Measurements from ENCODE around the gene ABCC11.

ABCC11 gene

GRCh38 chr16:48247311-48247710 is at the start of gene ABCC11:
ABCC11 (minus strand) TSS chr16:48247539; CDS start chr16:48231921, 15,618 bp downstream.
- Histone ChIP-seq H3K4me1 (ENCODE audit: insufficient read depth, low read length) (peaks cover 14% of the 10 kb centered on the region), H3K27me3 (ENCODE audit: insufficient read depth, low read length) (no peaks in the 10 kb centered on the region), H3K4me3 (ENCODE audit: low read length) (no peak within 1 kb of the TSS), H3K9me3 (ENCODE audit: low read length) (no peaks in the 10 kb centered on the region), H2AFZ (ENCODE audit: low read depth, low read length) (no peak within 1 kb of the TSS), H3K36me3 (ENCODE audit: insufficient read depth, low read length) (peaks cover 8% of the 10 kb centered on the region)

DNA sequence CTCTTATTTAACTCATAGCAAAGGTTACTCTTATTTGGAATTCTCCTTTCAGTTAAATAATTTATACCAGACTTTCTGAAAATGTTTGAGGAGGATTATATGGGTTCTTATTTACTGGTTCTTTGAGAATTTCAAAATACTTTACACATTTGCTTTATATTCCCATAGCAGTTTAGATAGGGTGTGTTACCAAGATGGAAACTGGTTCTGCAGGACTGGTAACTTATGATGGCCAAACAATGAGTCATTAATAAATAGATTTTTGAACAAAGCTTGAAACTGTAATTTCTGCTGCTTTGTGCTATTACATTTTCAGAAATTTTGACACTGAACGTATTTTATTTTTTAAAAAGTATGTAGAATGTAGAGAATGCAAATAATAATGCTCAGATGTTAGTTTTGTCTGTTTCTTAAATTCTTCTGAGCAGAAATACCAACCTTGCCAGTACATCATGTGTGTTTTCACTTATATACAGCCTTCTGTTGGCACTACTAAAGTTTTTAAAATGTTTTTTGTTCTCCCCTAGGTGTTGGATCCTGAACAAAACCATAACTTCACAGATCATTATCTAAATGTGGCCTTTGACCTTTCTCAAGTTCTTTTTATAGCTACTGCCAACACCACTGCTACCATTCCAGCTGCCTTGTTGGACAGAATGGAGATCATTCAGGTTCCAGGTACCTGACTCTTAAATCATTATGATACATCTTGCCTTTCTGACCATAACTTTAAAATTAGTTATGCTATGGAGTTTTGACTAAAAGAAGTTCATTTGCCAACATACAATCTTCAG is 48.3 kb upstream of the ABCC11 start:
- no peak overlapping the region for H3K4me3 ChIP-seq (ENCODE audit: low read length)
- peaks cover 51% of the 10 kb centered on the region for H3K36me3 ChIP-seq (ENCODE audit: insufficient read depth, low read length)
- H3K9me3 ChIP-seq (ENCODE audit: low read length), result no peaks in the 10 kb centered on the region
- H2AFZ ChIP-seq (ENCODE audit: low read depth, low read length), result no peak overlapping the region
- H3K27me3 ChIP-seq (ENCODE audit: insufficient read depth, low read length), result no peaks in the 10 kb centered on the region
- no peaks in the 10 kb centered on the region for H3K4me1 ChIP-seq (ENCODE audit: insufficient read depth, low read length)

- Histone ChIP-seq H2AFZ (ENCODE audit: low read depth, low read length) (no peak overlapping the region), H3K9me3 (ENCODE audit: low read length) (no peaks in the 10 kb centered on the region), H3K36me3 (ENCODE audit: insufficient read depth, low read length) (peaks cover 50% of the 10 kb centered on the region), H3K27me3 (ENCODE audit: insufficient read depth, low read length) (no peaks in the 10 kb centered on the region), H3K4me3 (ENCODE audit: low read length) (no peak overlapping the region), H3K4me1 (ENCODE audit: insufficient read depth, low read length) (no peaks in the 10 kb centered on the region)
These were observed 47.4 kb upstream of the ABCC11 start for GRCh38 chr16:48294724-48295123.

GRCh38 chr16:48292452-48292851 is 45.1 kb upstream of the ABCC11 start:
- no peaks in the 10 kb centered on the region for H3K4me1 ChIP-seq (ENCODE audit: insufficient read depth, low read length)
- H3K36me3 ChIP-seq (ENCODE audit: insufficient read depth, low read length), result peaks cover 49% of the 10 kb centered on the region
- H3K4me3 ChIP-seq (ENCODE audit: low read length), result no peak overlapping the region

DNA sequence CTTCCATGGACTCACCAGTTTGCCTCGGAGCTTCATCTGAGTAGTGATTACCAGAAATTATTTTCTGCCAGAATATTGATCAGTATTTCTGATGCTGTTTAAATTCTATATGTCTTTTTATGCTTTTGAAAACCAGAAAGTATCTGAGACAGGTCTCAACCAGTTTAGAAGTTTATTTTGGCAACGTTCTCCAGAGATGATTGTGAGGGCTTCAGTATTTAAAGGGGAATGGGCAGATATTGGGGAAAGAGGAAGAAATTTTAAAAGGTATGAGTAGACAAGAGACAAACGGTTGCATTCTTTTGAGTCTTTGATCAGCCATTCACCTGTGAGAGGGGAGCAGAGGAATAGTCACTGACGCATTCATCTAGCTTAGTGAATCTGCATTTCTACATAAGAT is 44.4 kb upstream of the ABCC11 start:
- Histone ChIP-seq H3K4me1 (ENCODE audit: insufficient read depth, low read length) (no peaks in the 10 kb centered on the region), H3K27me3 (ENCODE audit: insufficient read depth, low read length) (no peaks in the 10 kb centered on the region), H3K36me3 (ENCODE audit: insufficient read depth, low read length) (peaks cover 51% of the 10 kb centered on the region), H2AFZ (ENCODE audit: low read depth, low read length) (no peak overlapping the region), H3K9me3 (ENCODE audit: low read length) (peaks cover 7% of the 10 kb centered on the region), H3K4me3 (ENCODE audit: low read length) (no peak overlapping the region)

More at GRCh38 chr16:48292452-48292851, 45.1 kb upstream of the ABCC11 start:
- no peaks in the 10 kb centered on the region for H3K27me3 ChIP-seq (ENCODE audit: insufficient read depth, low read length)
- H2AFZ ChIP-seq (ENCODE audit: low read depth, low read length), result no peak overlapping the region
- H3K9me3 ChIP-seq (ENCODE audit: low read length), result peaks cover under 1% of the 10 kb centered on the region

GRCh38 chr16:48291303-48291702 is 44.0 kb upstream of the ABCC11 start:
- Histone ChIP-seq H3K36me3 (ENCODE audit: insufficient read depth, low read length) (peaks cover 53% of the 10 kb centered on the region), H3K27me3 (ENCODE audit: insufficient read depth, low read length) (no peaks in the 10 kb centered on the region), H2AFZ (ENCODE audit: low read depth, low read length) (no peak overlapping the region), H3K4me1 (ENCODE audit: insufficient read depth, low read length) (no peaks in the 10 kb centered on the region), H3K9me3 (ENCODE audit: low read length) (peaks cover 11% of the 10 kb centered on the region), H3K4me3 (ENCODE audit: low read length) (no peak overlapping the region)

DNA sequence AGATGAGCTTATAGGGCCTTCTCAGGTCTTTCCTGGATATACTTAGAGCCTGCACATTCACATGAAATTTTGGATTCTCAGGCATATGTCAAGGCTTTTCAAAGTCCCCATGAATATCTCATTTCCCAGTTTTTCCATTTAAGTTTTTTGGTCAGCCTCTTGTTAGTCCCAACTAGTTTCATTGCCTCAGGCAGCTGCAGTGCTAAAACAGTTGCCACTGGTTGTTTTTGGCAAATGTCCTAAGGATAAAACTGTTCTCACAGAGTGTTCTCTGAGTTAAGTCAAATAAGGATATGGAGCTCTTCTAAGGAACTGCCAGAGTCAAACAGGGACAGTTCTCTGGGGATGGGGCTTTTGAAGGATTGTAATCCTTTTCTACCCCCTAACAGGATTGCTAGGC is 39.9 kb upstream of the ABCC11 start:
- peaks cover 52% of the 10 kb centered on the region for H3K36me3 ChIP-seq (ENCODE audit: insufficient read depth, low read length)
- peaks cover 15% of the 10 kb centered on the region for H3K9me3 ChIP-seq (ENCODE audit: low read length)
- no peak overlapping the region for H3K4me3 ChIP-seq (ENCODE audit: low read length)
- H3K27me3 ChIP-seq (ENCODE audit: insufficient read depth, low read length), result no peaks in the 10 kb centered on the region
- no peak overlapping the region for H2AFZ ChIP-seq (ENCODE audit: low read depth, low read length)
- no peaks in the 10 kb centered on the region for H3K4me1 ChIP-seq (ENCODE audit: insufficient read depth, low read length)

DNA sequence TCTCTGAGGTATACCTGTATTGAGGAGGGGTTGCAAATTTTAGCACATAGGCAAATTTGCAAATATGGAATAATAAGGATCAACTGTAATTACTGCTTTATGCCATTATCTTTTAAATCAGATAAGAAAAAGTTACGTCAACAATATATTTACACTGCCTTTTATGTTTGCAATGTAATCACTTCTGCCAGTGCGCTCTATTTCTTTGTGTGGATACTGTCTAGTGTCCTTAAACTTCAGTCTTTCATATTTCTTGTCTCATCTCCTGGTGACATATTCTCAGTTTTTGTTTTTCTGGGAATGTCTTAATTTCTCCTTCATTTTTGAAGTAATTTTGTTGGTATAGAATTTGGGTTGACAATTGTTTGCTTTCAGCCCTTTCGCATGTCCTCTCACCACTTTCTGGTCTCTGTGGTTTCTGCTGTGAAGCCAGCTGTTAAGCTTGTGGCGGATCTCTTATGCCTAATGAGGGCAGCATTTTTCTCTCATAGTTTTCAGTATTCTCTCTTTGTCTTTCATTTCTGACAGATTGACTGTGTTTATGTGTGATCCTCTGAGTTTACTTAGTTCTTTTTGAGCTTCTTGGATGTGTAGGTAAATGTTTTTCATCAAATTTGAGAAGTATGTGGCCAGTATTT is 37.6 kb upstream of the ABCC11 start:
- Histone ChIP-seq H3K4me1 (ENCODE audit: insufficient read depth, low read length) (no peaks in the 10 kb centered on the region), H3K27me3 (ENCODE audit: insufficient read depth, low read length) (no peaks in the 10 kb centered on the region), H3K9me3 (ENCODE audit: low read length) (peaks cover 15% of the 10 kb centered on the region), H3K36me3 (ENCODE audit: insufficient read depth, low read length) (peaks cover 40% of the 10 kb centered on the region), H2AFZ (ENCODE audit: low read depth, low read length) (no peak overlapping the region), H3K4me3 (ENCODE audit: low read length) (no peak overlapping the region)

DNA sequence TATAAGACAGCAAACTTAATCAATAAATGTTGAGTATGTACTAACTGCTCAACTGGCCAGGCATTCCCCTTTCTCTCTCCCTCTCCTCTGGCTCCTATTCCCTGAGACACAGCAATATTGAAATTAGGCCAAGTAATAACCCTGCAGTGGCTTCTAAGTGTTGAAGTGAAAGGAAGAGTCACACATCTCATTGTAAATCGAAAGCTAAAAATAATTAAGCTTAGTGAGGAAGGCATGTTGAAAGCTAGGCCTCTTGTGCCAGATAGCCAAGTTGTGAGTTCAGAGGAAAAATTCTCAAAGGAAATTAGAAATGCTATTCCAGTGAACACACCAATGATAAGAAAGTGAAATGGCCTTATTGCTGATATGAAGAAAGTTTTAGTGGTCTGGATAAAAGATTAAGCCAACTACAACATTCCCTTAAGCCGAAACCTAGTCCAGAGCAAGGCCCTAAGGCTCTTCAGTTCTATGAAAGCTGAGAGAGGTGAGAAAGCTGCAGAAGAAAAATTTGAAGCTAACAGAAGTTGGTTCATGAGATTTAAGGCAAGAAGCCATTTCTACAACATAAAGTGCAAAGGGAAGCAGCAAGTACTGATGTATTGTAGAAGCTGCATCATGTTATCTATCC is 35.4 kb upstream of the ABCC11 start:
- Histone ChIP-seq H2AFZ (ENCODE audit: low read depth, low read length) (no peak overlapping the region), H3K4me3 (ENCODE audit: low read length) (no peak overlapping the region), H3K36me3 (ENCODE audit: insufficient read depth, low read length) (peaks cover 44% of the 10 kb centered on the region), H3K27me3 (ENCODE audit: insufficient read depth, low read length) (no peaks in the 10 kb centered on the region), H3K4me1 (ENCODE audit: insufficient read depth, low read length) (no peaks in the 10 kb centered on the region), H3K9me3 (ENCODE audit: low read length) (peaks cover 15% of the 10 kb centered on the region)

GRCh38 chr16:48280546-48280945 is 33.2 kb upstream of the ABCC11 start:
- H3K4me3 ChIP-seq (ENCODE audit: low read length), result no peak overlapping the region
- H3K27me3 ChIP-seq (ENCODE audit: insufficient read depth, low read length), result no peaks in the 10 kb centered on the region
- no peak overlapping the region for H2AFZ ChIP-seq (ENCODE audit: low read depth, low read length)
- peaks cover 35% of the 10 kb centered on the region for H3K36me3 ChIP-seq (ENCODE audit: insufficient read depth, low read length)
- H3K9me3 ChIP-seq (ENCODE audit: low read length), result peaks cover 4% of the 10 kb centered on the region
- no peaks in the 10 kb centered on the region for H3K4me1 ChIP-seq (ENCODE audit: insufficient read depth, low read length)

- peaks cover 38% of the 10 kb centered on the region for H3K36me3 ChIP-seq (ENCODE audit: insufficient read depth, low read length)
- no peaks in the 10 kb centered on the region for H3K27me3 ChIP-seq (ENCODE audit: insufficient read depth, low read length)
- H3K4me1 ChIP-seq (ENCODE audit: insufficient read depth, low read length), result no peaks in the 10 kb centered on the region
- no peak overlapping the region for H2AFZ ChIP-seq (ENCODE audit: low read depth, low read length)
- no peaks in the 10 kb centered on the region for H3K9me3 ChIP-seq (ENCODE audit: low read length)
- H3K4me3 ChIP-seq (ENCODE audit: low read length), result no peak overlapping the region
These were observed 31.9 kb upstream of the ABCC11 start for GRCh38 chr16:48279199-48279598.

GRCh38 chr16:48277158-48277557 is 29.8 kb upstream of the ABCC11 start:
- Histone ChIP-seq H3K9me3 (ENCODE audit: low read length) (no peaks in the 10 kb centered on the region), H3K4me1 (ENCODE audit: insufficient read depth, low read length) (no peaks in the 10 kb centered on the region), H2AFZ (ENCODE audit: low read depth, low read length) (no peak overlapping the region), H3K36me3 (ENCODE audit: insufficient read depth, low read length) (peaks cover 31% of the 10 kb centered on the region), H3K27me3 (ENCODE audit: insufficient read depth, low read length) (no peaks in the 10 kb centered on the region), H3K4me3 (ENCODE audit: low read length) (no peak overlapping the region)

- Histone ChIP-seq H3K4me1 (ENCODE audit: insufficient read depth, low read length) (no peaks in the 10 kb centered on the region), H3K36me3 (ENCODE audit: insufficient read depth, low read length) (peaks cover 31% of the 10 kb centered on the region), H3K27me3 (ENCODE audit: insufficient read depth, low read length) (no peaks in the 10 kb centered on the region), H2AFZ (ENCODE audit: low read depth, low read length) (no peak overlapping the region), H3K4me3 (ENCODE audit: low read length) (no peak overlapping the region), H3K9me3 (ENCODE audit: low read length) (no peaks in the 10 kb centered on the region)
These were observed 28.8 kb upstream of the ABCC11 start for GRCh38 chr16:48276102-48276501.
